Transverse colon (tissue), 4 donors: ENCODE results near the gene FAM200B.

Experiments used
- CTCF ChIP-seq, 5 experiments: fragments of 200-600 bp in 3 of 5; fragments of 450-650 bp in 2 of 5; sonication (generic) in 3 of 5; IDR thresholded peaks; 1 replicate in 2 of 5; 2 replicates in 3 of 5; pipeline ENCODE4 v1.5.1; 2016 to 2017; ENCODE audit warnings: antibody characterized with exemption in 5 of 5, inconsistent platforms in 3 of 5, mild to moderate bottlenecking in 2 of 5, moderate library complexity in 1 of 5
- EP300 ChIP-seq: sonication (generic); formaldehyde crosslinking; IDR thresholded peaks from one replicate; pipeline ENCODE4 v1.6.1; 2017; ENCODE audit warnings: antibody characterized with exemption, low read depth
- POLR2A ChIP-seq: fragments of 450-650 bp; IDR thresholded peaks from one replicate; pipeline ENCODE4 v1.6.1; 2016; ENCODE audit warnings: antibody characterized with exemption, mild to moderate bottlenecking, moderate library complexity
- POLR2AphosphoS5 ChIP-seq, 3 donors: sonication (generic); formaldehyde crosslinking; IDR thresholded peaks; one replicate each; pipeline ENCODE4 v1.6.1; 2016; ENCODE audit warnings: antibody characterized with exemption in 3 of 3

GRCh38 chr4:15658136-15658770 is 23.4 kb upstream of the FAM200B start:
- TF ChIP-seq CTCF (IDR thresholded peaks at IDR 0.05) (no peak), POLR2A (no peak), POLR2AphosphoS5 (IDR thresholded peaks at IDR 0.05) (no peak), EP300 (no peak)
